ENCODE measurements around the gene VPS16.

Gene VPS16

GRCh38 chr20:2839732-2840137 lies 810 bp upstream of the VPS16 start:
- TF ChIP-seq, protein P1, sequence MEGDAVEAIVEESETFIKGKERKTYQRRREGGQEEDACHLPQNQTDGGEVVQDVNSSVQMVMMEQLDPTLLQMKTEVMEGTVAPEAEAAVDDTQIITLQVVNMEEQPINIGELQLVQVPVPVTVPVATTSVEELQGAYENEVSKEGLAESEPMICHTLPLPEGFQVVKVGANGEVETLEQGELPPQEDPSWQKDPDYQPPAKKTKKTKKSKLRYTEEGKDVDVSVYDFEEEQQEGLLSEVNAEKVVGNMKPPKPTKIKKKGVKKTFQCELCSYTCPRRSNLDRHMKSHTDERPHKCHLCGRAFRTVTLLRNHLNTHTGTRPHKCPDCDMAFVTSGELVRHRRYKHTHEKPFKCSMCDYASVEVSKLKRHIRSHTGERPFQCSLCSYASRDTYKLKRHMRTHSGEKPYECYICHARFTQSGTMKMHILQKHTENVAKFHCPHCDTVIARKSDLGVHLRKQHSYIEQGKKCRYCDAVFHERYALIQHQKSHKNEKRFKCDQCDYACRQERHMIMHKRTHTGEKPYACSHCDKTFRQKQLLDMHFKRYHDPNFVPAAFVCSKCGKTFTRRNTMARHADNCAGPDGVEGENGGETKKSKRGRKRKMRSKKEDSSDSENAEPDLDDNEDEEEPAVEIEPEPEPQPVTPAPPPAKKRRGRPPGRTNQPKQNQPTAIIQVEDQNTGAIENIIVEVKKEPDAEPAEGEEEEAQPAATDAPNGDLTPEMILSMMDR (IDR thresholded peaks at IDR 0.05): no peak
- Histone ChIP-seq H3K4me1 (peaks cover 5% of the 10 kb centered on the region), H3K9ac (no peak overlapping the region), H2AFZ (peak overlapping the region; percentile 100), H3K79me2 (peaks cover 6% of the 10 kb centered on the region), H3K9me3 (ENCODE audit: control insufficient read depth, low read length) (no peaks in the 10 kb centered on the region), H3K27me3 (ENCODE audit: control insufficient read depth, insufficient read depth, low read length) (no peaks in the 10 kb centered on the region), H3K4me3 (ENCODE audit: low read depth, low read length) (peak overlapping the region; percentile 85), H3K27ac (peak overlapping the region; percentile 88), H3K36me3 (ENCODE audit: control insufficient read depth, insufficient read depth, low read length) (no peaks in the 10 kb centered on the region), H3K4me2 (ENCODE audit: low read length) (peak overlapping the region; percentile 99)

DNA sequence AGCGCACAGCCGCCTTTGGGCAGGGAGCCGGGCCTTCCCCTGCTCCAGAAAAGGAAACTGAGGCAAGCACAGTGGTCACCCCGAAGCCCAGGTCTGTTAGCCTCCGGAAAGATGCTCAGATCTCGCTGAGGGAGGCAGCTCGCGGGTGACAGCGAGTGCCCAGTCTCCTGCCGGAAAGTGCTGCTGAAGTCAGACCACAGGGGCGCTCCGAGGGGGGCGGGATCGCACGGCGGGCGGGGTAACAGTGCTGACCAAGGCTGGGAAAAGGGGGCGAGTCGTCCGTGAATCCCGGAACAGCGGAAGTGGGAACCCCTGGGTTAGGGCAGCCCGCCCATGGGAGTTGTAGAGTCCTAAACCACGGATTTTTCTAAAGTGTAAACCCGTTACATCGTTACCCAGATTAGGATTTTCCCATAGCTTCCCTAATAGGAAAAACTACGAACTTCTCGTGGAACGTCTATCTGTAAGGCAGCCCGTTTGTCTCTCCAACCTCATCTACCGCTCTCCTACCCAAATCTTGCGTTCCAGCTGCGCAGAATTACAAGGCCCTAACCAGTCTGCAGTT lies 504 bp downstream of the VPS16 start:
- Histone ChIP-seq H2AFZ (peak overlapping the region; percentile 100), H3K79me2 (peaks cover 6% of the 10 kb centered on the region), H3K27ac (peak overlapping the region; percentile 88), H3K4me2 (ENCODE audit: low read length) (peak overlapping the region; percentile 99), H3K4me3 (ENCODE audit: low read depth, low read length) (peak overlapping the region; percentile 64), H3K36me3 (ENCODE audit: control insufficient read depth, insufficient read depth, low read length) (no peaks in the 10 kb centered on the region), H3K4me1 (peaks cover 5% of the 10 kb centered on the region), H3K27me3 (ENCODE audit: control insufficient read depth, insufficient read depth, low read length) (no peaks in the 10 kb centered on the region), H3K9ac (peak overlapping the region; percentile 64), H3K9me3 (ENCODE audit: control insufficient read depth, low read length) (no peaks in the 10 kb centered on the region)
- TF ChIP-seq, protein P1 (IDR thresholded peaks at IDR 0.05): no peak

GRCh38 chr20:2845607-2846006 lies 5.1 kb downstream of the VPS16 start:
- no peak overlapping the region for H2AFZ ChIP-seq
- no peak overlapping the region for H3K4me2 ChIP-seq (ENCODE audit: low read length)
- H3K4me3 ChIP-seq (ENCODE audit: low read depth, low read length): no peak overlapping the region
- TF ChIP-seq, protein P1 (IDR thresholded peaks at IDR 0.05): no peak
- H3K27ac ChIP-seq: no peak overlapping the region
- H3K27me3 ChIP-seq (ENCODE audit: control insufficient read depth, insufficient read depth, low read length): no peaks in the 10 kb centered on the region
- H3K4me1 ChIP-seq: peaks cover 3% of the 10 kb centered on the region
- H3K79me2 ChIP-seq: peaks cover 6% of the 10 kb centered on the region
- H3K9me3 ChIP-seq (ENCODE audit: control insufficient read depth, low read length): no peaks in the 10 kb centered on the region
- H3K9ac ChIP-seq: no peak overlapping the region
- no peaks in the 10 kb centered on the region for H3K36me3 ChIP-seq (ENCODE audit: control insufficient read depth, insufficient read depth, low read length)

GRCh38 chr20:2846698-2847097 lies 6.2 kb downstream of the VPS16 start:
- H3K4me2 ChIP-seq (ENCODE audit: low read length): no peak overlapping the region
- no peak overlapping the region for H3K27ac ChIP-seq
- no peak overlapping the region for H2AFZ ChIP-seq
- H3K79me2 ChIP-seq: peaks cover 6% of the 10 kb centered on the region
- no peak overlapping the region for H3K9ac ChIP-seq
- H3K27me3 ChIP-seq (ENCODE audit: control insufficient read depth, insufficient read depth, low read length): no peaks in the 10 kb centered on the region
- H3K36me3 ChIP-seq (ENCODE audit: control insufficient read depth, insufficient read depth, low read length): no peaks in the 10 kb centered on the region
- H3K4me1 ChIP-seq: no peaks in the 10 kb centered on the region
- H3K9me3 ChIP-seq (ENCODE audit: control insufficient read depth, low read length): no peaks in the 10 kb centered on the region
- no peak overlapping the region for H3K4me3 ChIP-seq (ENCODE audit: low read depth, low read length)
- TF ChIP-seq, protein P1 (IDR thresholded peaks at IDR 0.05): no peak

- TF ChIP-seq, protein P1 (IDR thresholded peaks at IDR 0.05): no peak
- Histone ChIP-seq H2AFZ (no peak overlapping the region), H3K4me1 (no peaks in the 10 kb centered on the region)
Observed at GRCh38 chr20:2847802-2848201, 7.3 kb downstream of the VPS16 start.

More at GRCh38 chr20:2847802-2848201, 7.3 kb downstream of the VPS16 start:
- Histone ChIP-seq H3K27ac (no peak overlapping the region), H3K36me3 (ENCODE audit: control insufficient read depth, insufficient read depth, low read length) (no peaks in the 10 kb centered on the region), H3K9me3 (ENCODE audit: control insufficient read depth, low read length) (no peaks in the 10 kb centered on the region), H3K79me2 (peaks cover 8% of the 10 kb centered on the region), H3K4me2 (ENCODE audit: low read length) (no peak overlapping the region), H3K4me3 (ENCODE audit: low read depth, low read length) (no peak overlapping the region), H3K27me3 (ENCODE audit: control insufficient read depth, insufficient read depth, low read length) (no peaks in the 10 kb centered on the region), H3K9ac (no peak overlapping the region)

All from parathyroid adenoma (tissue), 2 donors.